OCI-LY1 (cell line): ENCODE data around the gene KLF5.

Source experiments
- CTCF ChIP-seq: fragments of 200-600 bp; sonication (generic), shearing (Covaris generic); IDR thresholded peaks from 2 replicates; pipeline ENCODE4 v1.5.1; 2017; ENCODE audit warnings: mild to moderate bottlenecking, antibody characterized with exemption, low read length, moderate library complexity, mixed read lengths
- EZH2 ChIP-seq: fragments of 200-600 bp; sonication (generic), shearing (Covaris generic); IDR thresholded peaks from 2 replicates; pipeline ENCODE4 v1.8.0; 2017; ENCODE audit warnings: borderline replicate concordance, mixed run types, mild to moderate bottlenecking, antibody characterized with exemption, low read length, moderate library complexity, mixed read lengths

- TF ChIP-seq CTCF (no peak), EZH2 (no peak)
Observed at GRCh38 chr13:73054712-73055111, 4.1 kb upstream of the KLF5 start.
